ENCODE data around the gene AKT2.

DNA sequence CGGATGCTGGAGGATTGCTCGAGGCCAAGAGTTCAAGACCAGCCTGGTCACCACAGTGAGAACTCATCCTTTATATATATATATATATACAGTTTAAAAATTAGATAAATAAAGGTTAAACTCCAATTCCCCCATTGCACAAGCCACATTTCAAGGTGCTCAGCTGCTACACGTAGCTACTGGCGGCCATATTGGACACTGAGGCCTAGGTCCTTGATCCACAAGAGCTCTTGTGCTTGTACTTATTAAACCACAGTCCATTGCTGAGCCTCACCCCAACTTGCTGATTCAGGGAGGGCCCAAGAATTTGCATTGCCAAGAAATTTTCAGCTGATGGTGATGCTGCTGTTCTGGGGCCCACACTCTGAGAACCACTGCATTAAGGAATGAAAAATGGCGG lies 76.5 kb downstream of the AKT2 start:
- TF ChIP-seq, protein P1, sequence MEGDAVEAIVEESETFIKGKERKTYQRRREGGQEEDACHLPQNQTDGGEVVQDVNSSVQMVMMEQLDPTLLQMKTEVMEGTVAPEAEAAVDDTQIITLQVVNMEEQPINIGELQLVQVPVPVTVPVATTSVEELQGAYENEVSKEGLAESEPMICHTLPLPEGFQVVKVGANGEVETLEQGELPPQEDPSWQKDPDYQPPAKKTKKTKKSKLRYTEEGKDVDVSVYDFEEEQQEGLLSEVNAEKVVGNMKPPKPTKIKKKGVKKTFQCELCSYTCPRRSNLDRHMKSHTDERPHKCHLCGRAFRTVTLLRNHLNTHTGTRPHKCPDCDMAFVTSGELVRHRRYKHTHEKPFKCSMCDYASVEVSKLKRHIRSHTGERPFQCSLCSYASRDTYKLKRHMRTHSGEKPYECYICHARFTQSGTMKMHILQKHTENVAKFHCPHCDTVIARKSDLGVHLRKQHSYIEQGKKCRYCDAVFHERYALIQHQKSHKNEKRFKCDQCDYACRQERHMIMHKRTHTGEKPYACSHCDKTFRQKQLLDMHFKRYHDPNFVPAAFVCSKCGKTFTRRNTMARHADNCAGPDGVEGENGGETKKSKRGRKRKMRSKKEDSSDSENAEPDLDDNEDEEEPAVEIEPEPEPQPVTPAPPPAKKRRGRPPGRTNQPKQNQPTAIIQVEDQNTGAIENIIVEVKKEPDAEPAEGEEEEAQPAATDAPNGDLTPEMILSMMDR (optimal IDR thresholded peaks at IDR 0.05 in 1 of 3, IDR thresholded peaks at IDR 0.05 in 1 of 3, conservative IDR thresholded peaks at IDR 0.05 in 1 of 3; ENCODE audit: extremely low read depth in 1 of 3, insufficient read depth in 2 of 3, low read length in 3 of 3), result no peak
- TF ChIP-seq EZH2 (IDR thresholded peaks at IDR 0.05; ENCODE audit: low read length), result no peak

Data from keratinocyte (primary cell).